ENCODE data around the gene GSTK1. TPM values are rescaled to one million over a fixed set of nuclear protein-coding genes. Genes with fewer than 3 reads are reported as not detected.
A peak's percentile ranks its signal among the peaks of the same experiment; 100 is the strongest.

The GSTK1 gene
- total and polyA plus RNA-seq, 3 donors from 2014 or later = 105 to 169 (median 136) TPM

GRCh38 chr7:143305423-143306070, 42.3 kb downstream of the GSTK1 start:
- H3K27me3 ChIP-seq = no peaks in the 10 kb centered on the region
- H3K27ac ChIP-seq = no peak overlapping the region
- H3K4me3 ChIP-seq = no peak overlapping the region
- H3K36me3 ChIP-seq (ENCODE audit: low read depth, missing control alignments) = no peaks in the 10 kb centered on the region
- peak; percentile 82 for DNase-seq
- no peaks in the 10 kb centered on the region for H3K9me3 ChIP-seq
- H3K4me1 ChIP-seq = no peaks in the 10 kb centered on the region
- intact Hi-C loops (cut with DNase I; ENCODE audit: low total_unique reads) = no loop called here
- TF ChIP-seq CTCF (IDR thresholded peaks at IDR 0.05) = peak; percentile 25 to 62 (median 59)
- no peak for TF ChIP-seq POLR2A (IDR thresholded peaks at IDR 0.05)
- 62 to 66% methylated on average over 10 of the region's 10 CpGs for WGBS, 2 donors

- Histone ChIP-seq H3K27ac (no peak overlapping the region), H3K9me3 (no peaks in the 10 kb centered on the region), H3K27me3 (no peaks in the 10 kb centered on the region), H3K4me3 (no peak overlapping the region), H3K4me1 (no peaks in the 10 kb centered on the region), H3K36me3 (ENCODE audit: low read depth, missing control alignments) (no peaks in the 10 kb centered on the region)
- no peak for DNase-seq
- WGBS, 2 donors = 88 to 89% methylated on average over 2 of the region's 2 CpGs
- TF ChIP-seq CTCF (IDR thresholded peaks at IDR 0.05) (no peak), POLR2A (IDR thresholded peaks at IDR 0.05) (no peak)
- intact Hi-C loops (cut with DNase I; ENCODE audit: low total_unique reads) = no loop called here
These were observed 45.4 kb downstream of the GSTK1 start for GRCh38 chr7:143308632-143309031.

GRCh38 chr7:143314127-143314526, 50.9 kb downstream of the GSTK1 start:
- H3K4me1 ChIP-seq = no peaks in the 10 kb centered on the region
- H3K27ac ChIP-seq = no peak overlapping the region
- H3K27me3 ChIP-seq = no peaks in the 10 kb centered on the region
- TF ChIP-seq CTCF (IDR thresholded peaks at IDR 0.05) = no peak
- no peak for TF ChIP-seq POLR2A (IDR thresholded peaks at IDR 0.05)
- intact Hi-C loops (cut with DNase I; ENCODE audit: low total_unique reads) = no loop called here
- no peak for DNase-seq
- H3K4me3 ChIP-seq = no peak overlapping the region
- H3K36me3 ChIP-seq (ENCODE audit: low read depth, missing control alignments) = no peaks in the 10 kb centered on the region
- no peaks in the 10 kb centered on the region for H3K9me3 ChIP-seq

- H3K4me1 ChIP-seq = no peaks in the 10 kb centered on the region
These were observed 52.5 kb downstream of the GSTK1 start, which contains the start of gene CLCN1 for GRCh38 chr7:143315776-143316175. Gene CLCN1, plus strand, starts transcription at chr7:143316111. Its CDS starts 102 bp downstream, at chr7:143316213.

More at GRCh38 chr7:143315776-143316175, 52.5 kb downstream of the GSTK1 start, which contains the start of gene CLCN1:
- H3K27me3 ChIP-seq = no peaks in the 10 kb centered on the region
- WGBS, 2 donors = 79 to 84% methylated on average over 5 of the region's 5 CpGs
- DNase-seq = no peak
- TF ChIP-seq CTCF (IDR thresholded peaks at IDR 0.05) (no peak), POLR2A (IDR thresholded peaks at IDR 0.05) (no peak)
- H3K36me3 ChIP-seq (ENCODE audit: low read depth, missing control alignments) = no peaks in the 10 kb centered on the region
- intact Hi-C loops (cut with DNase I; ENCODE audit: low total_unique reads) = no loop called here
- H3K9me3 ChIP-seq = no peaks in the 10 kb centered on the region
- no peak within 1 kb of the TSS for H3K27ac ChIP-seq
- no peak within 1 kb of the TSS for H3K4me3 ChIP-seq

All from testis (tissue), 3 donors.